Activated T-cell treated with anti-CD3 and anti-CD28 coated beads for 48 hours (primary cell): ENCODE data around the gene GNL1.
"Not testable (repeated sequence)": the region's sequence is repeated elsewhere in the genome, so short reads cannot be mapped to it uniquely, and the experiment has no call there.

Experiments
- DNase-seq: peaks from one replicate; pipeline ENCODE4 v3.0.0-alpha.2; 2020; ENCODE audit warnings: low read depth

Gene GNL1

GRCh38 chr6:30495993-30496392, 60.3 kb downstream of the GNL1 start:
- no peak for DNase-seq

- not testable (repeated sequence) for DNase-seq
Observed at GRCh38 chr6:30495060-30495459, 61.2 kb downstream of the GNL1 start.

- no peak for DNase-seq
Observed at GRCh38 chr6:30494291-30494861, 61.9 kb downstream of the GNL1 start.

GRCh38 chr6:30493643-30494250, 62.5 kb downstream of the GNL1 start:
- DNase-seq = no peak

GRCh38 chr6:30491991-30492952, 64.0 kb downstream of the GNL1 start:
- no peak for DNase-seq
